Hepatocyte (in vitro differentiated cells): ENCODE measurements around the gene DPY19L1.
"Not testable (repeated sequence)": the region's sequence is repeated elsewhere in the genome, so short reads cannot be mapped to it uniquely, and the experiment has no call there.

Source experiments
- CTCF ChIP-seq: fragments of 200-600 bp; sonication (generic); IDR thresholded peaks from 2 replicates; pipeline ENCODE4 v1.5.1; 2016; ENCODE audit warnings: antibody characterized with exemption, mild to moderate bottlenecking; ENCODE audit not compliant: poor library complexity
- EZH2 ChIP-seq: fragments of 200-600 bp; sonication (generic); IDR thresholded peaks from 2 replicates; pipeline ENCODE4 v1.6.1; 2016; ENCODE audit warnings: antibody characterized with exemption, mild to moderate bottlenecking, borderline replicate concordance
- EZH2phosphoT487 ChIP-seq: fragments of 200-600 bp; sonication (generic); IDR thresholded peaks from one replicate; pipeline ENCODE4 v1.6.1; 2018; ENCODE audit warnings: antibody characterized with exemption, mild to moderate bottlenecking, low read depth, moderate library complexity; ENCODE audit not compliant: unreplicated experiment, severe bottlenecking

DNA sequence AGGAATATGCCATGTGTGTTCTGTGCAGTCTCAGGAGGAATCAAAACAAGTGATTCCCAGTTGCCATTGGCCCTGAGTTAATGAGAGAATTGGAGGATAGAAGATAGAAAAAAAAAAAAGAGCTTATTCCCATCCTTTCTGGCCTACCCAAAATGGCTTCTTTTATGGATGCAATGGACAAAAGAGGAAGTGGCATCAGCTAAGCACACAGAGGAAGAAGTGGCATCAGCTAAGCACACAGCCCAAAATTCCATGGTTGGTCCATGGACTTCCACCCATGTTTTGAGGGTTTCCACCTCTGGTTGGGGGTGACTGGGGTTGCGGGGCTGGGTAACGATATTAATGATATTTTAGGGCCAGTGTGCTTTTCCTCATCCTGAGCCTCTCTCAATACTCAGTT, 11.1 kb upstream of the DPY19L1 start:
- not testable (repeated sequence) for TF ChIP-seq CTCF, EZH2, EZH2phosphoT487
